Measurements from ENCODE around the gene ZXDC.

ZXDC gene

DNA sequence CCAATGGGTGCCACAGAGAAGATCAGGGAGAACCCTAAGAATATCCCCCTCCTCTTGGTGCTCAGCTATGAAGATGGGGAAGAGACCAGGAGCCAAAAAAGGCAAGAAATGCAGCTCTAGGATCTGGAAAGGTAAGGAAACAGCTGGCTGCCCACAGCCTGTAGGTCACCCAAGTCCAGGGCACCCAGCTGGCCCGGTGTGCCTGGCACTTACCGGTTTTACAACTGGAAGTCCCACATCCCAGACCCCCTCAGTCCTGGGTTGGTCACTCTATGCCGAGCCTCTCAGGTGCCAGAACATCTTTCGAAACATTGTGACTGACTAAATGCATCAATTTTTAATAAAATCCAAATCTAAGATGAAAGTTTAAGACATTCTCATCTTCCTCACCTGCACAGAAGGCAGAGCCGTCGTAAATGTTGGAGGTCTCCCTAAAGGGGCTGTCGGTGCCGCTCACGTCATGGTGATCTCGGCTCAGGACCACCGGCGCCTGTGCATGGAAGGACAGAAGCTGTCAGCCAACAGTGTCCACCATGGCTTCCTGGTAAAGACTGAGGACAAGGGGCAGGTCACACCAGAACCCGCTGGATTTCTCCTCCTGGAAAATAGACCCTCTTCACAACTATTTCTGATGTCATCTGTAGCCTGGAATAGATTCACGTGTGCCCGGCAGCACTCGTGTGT, 13.3 kb upstream of the ZXDC start:
- DNase-seq = no peak

DNA sequence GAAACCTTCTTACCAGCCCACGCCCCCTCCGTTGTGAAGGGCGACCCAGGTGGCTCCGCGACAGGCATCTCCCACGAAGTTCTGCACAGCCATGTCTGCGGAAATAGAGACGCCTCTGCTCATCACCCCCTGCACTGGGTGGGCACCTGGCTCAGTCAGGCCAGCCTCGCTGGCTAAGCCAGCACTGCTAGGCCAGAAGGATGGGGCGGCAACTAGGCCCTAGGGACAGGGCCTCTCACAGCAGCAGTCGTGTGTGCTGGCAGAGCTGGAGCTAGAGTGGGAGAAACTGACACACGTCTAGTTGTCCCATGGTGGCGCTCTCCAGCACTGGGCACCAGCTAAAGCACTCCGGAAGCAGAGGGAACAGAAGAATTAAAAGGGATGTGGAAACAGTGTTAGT, 12.5 kb upstream of the ZXDC start:
- DNase-seq = no peak

- no peak for DNase-seq
These were observed 11.6 kb upstream of the ZXDC start for GRCh38 chr3:126487151-126487771.

DNA sequence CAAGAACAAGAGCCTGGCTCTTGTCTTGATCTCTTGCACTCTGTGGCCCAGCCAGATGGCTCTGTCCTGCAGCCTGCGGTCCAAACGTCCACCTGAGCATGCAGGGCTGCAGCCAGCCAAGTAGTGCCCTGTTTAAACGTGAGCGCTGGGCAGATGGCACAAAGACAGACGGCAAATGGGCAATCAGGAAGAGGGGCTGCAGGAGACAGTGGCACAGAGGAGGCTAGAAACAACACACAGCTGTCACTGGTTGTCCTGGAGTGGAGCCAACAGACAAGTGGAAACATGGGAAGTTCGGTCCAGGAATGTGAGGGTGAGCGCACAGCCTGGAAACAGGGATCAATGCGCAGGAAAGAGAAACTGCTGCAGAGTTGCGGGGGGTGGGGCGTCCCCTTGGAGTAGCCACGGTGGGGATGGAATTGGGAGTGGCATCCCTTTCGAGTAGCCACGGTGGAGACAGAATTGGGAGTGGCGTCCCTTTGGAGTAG, 10.7 kb upstream of the ZXDC start:
- DNase-seq = no peak

- no peak for DNase-seq
These were observed 10.3 kb upstream of the ZXDC start for GRCh38 chr3:126485956-126486355.

DNA sequence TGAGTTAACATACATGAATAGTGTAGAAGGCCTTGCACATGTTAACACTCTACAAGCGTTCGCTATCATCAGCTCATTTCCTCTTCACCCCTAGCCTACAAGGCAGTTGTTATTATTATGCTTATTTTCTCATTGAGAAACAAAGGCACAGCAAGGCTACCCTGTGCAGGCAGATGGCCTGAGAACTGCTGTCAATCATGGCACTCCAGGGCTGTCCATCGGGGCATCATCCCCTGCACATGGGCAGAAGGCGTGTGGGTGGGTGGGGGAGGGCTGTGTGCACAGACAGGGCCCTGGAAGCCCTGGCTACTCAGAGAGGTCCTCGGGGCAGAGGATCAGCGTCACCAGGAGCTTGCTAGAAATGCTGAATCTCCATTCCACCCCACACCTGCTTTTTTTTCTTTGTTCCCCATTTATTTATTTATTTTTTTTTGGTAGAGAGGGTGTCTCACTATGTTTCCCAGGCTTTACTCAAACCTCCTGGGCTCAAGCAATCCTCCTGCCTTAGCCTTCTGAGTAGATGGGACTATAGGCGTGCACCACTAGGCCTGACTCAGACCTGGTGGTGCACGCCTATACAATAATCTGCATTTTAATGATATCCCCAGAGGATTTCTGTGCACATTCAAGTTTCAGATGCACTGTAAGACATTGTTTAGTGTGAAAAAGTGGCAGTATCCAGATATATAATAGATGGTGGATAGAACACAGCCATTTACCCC, 9.6 kb upstream of the ZXDC start:
- no peak for DNase-seq

GRCh38 chr3:126484662-126485061, 9.0 kb upstream of the ZXDC start:
- DNase-seq = no peak

DNA sequence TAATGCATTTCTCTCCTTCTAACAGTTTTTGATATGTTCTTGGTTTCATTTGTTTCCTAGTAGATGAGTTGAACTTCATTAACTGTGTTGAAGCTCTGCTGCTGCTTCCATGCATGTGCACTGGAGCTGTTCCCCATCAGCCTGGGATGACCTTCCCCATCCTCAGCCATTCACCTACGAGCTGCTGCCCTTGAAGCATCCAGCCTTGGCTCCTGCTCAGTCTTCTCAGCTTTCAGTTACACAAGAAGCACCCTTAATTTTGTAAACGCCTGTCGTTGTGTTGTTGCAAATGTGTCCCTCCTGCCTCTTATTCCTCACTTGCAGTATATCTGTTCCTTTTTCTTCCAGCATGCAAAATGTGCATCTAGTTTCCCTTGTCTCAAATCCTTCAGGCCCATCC, 8.5 kb upstream of the ZXDC start:
- no peak for DNase-seq

DNA sequence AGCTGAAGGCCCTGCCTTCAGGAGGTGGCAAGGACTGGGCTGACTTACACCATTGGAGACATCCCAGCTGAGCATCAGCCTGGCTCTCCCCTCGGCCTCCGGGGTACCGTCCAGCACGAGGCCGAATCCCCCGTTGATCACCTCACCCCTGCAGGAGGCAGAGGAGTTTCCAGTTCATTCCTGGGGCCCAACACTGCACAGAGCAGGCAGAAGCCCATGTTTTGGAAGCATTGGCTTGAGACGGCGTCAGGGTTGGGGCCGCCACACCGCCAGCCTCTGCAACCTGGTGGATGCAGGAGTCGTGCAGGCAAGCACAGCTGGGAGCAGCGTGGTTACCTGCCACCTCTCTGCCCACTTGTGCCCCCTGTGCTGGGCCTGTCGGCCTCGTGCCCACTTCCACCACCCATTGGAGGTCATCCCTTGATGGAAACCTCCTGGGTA, 7.7 kb upstream of the ZXDC start:
- DNase-seq = no peak

DNA sequence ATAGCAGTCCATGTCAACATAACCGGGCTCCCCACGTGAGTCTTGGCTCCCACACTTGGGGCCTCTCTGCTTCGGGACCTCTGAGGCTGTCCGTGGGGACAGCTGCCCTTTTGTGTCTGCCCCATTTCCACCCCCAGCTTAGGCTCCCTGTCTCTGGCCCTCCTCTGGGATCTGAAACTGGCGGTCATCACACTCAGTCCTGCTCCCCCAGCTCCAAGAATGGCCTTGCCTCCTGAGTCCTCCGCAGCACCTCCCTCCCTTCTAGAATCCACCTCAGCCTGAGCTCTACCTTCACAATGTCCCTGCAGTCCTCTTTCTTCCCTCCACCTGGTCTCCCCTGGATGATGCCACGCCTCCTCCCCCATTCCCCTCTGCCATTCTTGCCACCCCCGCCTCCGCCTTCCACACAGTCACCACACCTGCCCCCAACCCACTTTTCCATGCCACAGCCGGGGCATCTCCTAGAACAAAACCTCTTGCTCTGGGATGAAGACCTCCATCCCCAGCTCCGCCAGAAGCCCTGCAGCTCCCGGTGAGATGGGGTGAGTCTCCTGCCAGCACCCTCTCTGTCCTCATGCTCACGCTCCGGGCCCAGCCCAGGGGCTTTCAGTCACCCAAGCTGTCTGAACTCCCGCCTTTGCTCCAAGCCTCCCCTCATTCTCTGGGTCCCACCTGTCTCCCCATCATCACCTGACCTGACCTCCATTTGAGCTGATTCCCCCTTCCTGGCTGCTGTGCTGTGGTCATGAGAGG, 7.0 kb upstream of the ZXDC start:
- DNase-seq = no peak

DNA sequence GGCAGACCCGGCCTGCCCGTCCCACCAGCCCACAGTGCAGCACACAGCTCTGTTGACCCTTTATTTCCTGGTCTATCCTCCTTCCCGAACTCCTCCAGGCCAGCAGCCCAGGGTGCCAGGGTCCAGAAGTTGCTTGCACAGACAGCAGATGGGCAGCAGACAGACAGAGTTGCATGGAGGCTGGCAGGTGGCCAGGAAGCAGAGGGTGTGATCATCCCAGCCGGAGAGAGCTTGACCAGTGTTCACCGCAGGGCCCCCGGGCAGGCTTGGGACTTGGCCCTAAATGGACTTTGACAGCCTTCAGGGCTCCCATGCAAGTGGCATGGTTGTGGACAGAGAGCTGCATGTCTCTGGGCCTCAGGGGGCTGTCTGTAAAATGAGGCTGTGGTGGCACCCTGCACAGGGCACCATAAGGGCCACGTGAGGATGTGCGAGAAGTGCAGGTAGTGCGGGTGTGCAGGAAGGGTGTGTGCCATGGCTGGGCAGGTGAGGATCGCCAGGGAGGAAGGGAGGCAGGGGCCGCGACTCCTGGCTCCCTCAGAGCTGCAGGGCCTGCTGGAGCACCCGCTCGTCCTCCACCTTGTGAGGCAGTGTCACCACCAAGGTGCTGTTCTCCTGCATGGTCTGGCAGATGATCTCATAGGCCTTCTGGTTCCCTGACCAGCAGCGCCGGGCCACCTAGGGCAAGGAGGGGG, 6.3 kb upstream of the ZXDC start:
- no peak for DNase-seq

- no peak for DNase-seq
These were observed 5.2 kb upstream of the ZXDC start for GRCh38 chr3:126480861-126481260.

DNA sequence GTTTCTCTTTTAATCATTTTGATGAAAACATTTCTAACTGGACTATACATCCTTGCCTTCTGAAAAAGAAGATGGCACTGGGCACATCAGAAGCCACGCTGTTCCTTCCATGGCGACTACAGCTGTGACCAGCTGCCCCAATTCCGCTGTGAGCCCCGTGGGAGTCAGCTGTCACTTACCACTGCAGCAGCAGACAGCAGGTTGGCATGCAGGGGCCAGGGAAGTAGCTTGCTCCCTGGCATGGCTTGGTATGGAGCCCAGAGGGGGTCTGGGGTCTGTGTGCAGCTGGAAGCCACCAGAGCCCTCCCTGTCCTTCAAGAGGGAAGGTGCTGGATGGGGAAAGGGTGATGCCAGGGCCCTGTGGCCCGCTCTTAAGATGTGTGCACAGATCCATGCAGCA, 4.5 kb upstream of the ZXDC start:
- DNase-seq = no peak

GRCh38 chr3:126479642-126480041, 4.0 kb upstream of the ZXDC start:
- no peak for DNase-seq

GRCh38 chr3:126478581-126479310, 3.1 kb upstream of the ZXDC start:
- DNase-seq = no peak

DNA sequence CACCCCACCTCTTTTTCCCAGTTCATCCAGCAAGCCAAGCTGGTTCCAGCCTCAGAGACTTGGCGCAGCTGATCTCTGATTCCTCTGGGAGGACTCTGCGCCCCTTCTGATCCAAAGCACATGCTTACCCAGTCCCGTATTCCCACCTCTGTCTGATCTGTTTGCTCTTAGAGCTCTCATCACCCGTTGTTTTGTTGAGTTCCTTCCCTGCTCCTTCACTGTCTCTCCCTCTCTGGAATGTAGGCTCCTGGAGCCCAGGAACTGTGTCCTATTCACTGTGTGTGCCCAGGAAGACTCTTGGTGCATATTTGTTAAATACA, 1.3 kb upstream of the ZXDC start:
- DNase-seq = no peak

- peak; percentile 83 for DNase-seq
These were observed 722 bp upstream of the ZXDC start for GRCh38 chr3:126476166-126477060.

DNA sequence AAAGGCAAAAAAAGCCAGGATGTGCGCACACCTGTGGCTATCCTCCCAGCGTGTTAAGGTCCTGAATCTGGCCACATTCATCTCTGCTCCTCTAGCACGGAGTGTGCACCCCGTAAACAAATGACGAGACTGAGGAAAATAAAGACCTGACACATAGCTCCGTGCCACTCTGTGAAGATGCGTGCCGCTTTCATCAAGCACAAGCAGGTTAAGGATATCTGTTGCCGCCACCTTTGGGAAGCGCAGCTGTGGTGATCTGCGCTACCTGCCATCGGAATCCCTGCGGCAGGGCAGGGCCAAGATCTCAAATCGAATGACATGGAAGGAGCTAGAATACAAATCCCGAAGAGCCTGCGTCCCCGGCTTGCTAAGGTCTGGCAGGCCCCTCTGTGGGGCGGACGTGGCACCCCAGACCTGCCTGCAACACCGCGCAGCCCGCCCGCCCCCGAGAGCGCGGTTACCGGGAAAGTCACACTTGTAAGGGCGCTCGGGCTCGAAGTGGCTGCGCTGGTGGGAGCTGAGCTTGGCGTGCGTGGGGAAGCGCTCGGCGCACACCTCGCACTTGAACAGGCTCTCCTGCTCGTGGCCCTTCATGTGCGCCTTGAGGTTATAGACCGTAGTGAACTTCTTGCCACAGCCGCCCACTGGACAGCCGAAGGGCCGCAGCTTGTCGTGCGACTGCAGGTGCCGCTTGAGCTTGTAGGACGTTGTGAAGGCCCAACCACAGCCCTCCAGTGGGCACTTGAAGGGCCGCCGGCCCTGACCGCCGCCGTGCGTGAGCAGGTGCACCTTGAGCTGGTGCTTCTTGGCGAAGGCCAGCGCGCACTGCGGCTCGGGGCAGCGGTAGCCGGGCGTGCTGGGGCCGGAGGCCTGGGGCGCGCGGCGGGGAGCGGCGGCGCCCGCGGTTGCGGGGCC, 936 bp downstream of the ZXDC start:
- DNase-seq = peak; percentile 69

GRCh38 chr3:126473292-126474168, 2.2 kb downstream of the ZXDC start:
- no peak for DNase-seq
